HG02884 (cell line): ENCODE results near the gene CCNG1.
"Not testable (repeated sequence)": the region's sequence is repeated elsewhere in the genome, so short reads cannot be mapped to it uniquely, and the experiment has no call there.

ENCODE experiments used
- ATAC-seq: cut with Tn5 transposase; IDR thresholded peaks from one replicate; pipeline ENCODE4 v1.9.1; 2021; ENCODE audit warnings: mild to moderate bottlenecking, moderate library complexity; ENCODE audit not compliant: unreplicated experiment

The CCNG1 gene

DNA sequence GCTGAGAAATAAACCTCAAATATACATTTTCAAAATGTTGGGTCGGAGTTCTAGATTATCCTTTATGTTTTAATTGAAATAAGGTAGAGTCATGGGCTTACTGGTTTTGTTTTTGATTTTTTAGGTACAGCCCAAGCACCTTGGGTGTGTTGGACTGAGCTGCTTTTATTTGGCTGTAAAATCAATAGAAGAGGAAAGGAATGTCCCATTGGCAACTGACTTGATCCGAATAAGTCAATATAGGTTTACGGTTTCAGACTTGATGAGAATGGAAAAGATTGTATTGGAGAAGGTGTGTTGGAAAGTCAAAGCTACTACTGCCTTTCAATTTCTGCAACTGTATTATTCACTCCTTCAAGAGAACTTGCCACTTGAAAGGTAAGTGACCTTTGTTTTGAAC is 3.6 kb downstream of the CCNG1 start:
- no peak for ATAC-seq

DNA sequence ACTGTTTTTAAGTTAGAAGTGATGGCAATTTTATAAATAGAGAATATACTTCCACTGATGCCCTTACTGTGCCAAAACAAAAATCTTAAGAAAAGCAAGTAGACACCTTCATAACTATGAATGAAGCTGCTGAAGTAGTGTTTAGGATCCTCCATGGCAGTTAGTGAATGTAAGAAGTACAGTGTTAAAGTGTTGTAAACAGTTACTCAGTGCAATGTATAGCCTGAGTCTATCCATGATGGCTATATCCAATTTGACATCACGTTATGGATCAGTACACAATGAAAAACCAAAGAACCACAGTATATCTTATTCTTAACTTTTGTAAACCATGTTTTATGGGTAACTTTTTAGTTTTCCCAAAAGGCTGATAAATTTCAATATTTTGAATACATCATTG is 7.1 kb downstream of the CCNG1 start:
- ATAC-seq = no peak

DNA sequence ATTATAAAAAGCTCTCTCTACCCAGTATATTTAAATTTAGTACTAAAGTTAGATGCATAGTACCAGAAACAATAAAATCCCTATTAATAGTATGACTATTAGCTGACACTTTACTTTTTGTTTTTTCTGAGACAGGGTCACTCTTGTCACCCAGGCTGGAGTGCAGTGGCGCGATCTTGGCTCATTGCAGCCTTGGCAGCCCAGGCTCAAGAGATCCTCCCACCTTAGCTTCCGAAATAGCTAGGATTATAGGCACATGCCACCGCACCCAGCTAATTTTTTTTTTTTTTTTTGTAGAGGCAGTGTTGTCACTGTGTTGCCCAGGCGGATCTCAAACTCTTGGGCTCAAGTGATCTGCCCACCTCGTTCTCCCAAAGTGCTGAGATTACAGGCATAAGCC is 8.0 kb downstream of the CCNG1 start:
- ATAC-seq = no peak

DNA sequence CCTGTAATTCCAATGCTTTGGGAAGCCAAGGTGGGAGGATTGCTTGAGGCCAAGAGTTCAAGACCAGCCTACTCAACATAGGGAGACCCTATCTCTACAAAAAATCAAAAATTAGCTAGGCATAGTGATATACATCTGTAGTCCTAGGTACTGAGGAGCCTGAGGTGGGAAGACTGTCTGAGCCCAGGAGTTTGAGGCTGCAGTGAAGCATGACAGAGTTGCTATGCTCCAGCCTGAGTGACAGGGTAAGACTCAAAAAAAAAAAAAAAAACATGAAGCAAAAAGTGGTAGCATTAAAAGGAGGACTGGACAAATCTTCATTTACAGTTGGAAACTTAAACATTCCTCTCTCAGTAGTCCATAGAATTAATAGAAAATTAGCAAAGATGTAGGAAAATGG is 9.8 kb downstream of the CCNG1 start:
- ATAC-seq = no peak

DNA sequence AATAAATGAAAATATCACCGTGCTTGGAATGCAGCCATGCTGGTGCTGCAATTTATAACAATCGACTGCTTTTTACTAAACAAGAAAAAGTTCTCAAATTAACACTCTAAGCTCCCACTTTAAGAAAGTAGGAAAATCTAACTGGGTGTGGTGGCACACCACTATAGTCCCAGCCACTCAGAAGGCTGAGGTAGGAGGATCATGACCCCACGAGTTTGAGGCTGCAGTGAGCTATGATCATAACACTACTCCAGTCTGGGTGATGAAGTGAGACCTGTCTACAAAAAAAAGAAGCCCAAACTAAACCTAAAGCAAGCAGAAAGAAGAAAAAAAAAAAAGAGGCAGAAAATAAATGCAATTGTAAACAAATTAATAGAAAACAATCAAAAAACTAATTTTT is 10.5 kb downstream of the CCNG1 start:
- no peak for ATAC-seq

DNA sequence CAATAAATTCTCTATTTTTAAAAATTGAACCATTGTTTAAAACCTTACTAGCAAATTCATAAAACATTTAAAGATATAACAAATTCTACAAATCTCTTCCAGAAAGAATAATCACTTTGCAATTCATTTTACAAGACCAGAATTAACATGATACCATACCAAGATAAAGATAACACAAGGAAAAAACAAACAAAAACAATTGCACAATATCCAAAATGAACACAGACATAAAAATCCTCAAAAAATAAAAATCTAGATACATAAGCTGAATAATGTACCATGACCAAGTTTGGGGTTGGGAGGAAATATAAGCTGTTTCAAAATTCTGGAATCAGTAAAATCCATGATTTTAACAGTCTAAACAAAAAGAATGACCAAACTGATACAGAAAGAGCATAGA is 11.1 kb downstream of the CCNG1 start:
- no peak for ATAC-seq

DNA sequence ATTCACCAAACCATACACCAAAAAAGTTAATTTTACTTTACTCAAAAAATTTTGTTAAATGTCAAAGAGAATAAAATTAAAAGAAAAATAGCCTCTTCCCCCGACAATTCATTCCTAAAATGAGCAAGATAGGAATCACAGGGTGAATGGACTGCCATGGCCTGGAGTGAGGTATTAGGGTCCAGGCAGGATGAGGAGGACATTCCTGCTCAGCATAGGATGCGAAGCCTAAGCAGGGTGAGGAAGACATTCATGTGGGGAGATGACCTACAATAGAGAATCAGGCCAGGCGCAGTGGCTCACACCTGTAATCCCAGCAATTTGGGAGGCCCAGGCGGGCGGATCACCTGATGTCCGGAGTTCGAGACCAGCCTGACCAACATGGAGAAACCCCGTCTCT is 14.1 kb downstream of the CCNG1 start:
- ATAC-seq = no peak

DNA sequence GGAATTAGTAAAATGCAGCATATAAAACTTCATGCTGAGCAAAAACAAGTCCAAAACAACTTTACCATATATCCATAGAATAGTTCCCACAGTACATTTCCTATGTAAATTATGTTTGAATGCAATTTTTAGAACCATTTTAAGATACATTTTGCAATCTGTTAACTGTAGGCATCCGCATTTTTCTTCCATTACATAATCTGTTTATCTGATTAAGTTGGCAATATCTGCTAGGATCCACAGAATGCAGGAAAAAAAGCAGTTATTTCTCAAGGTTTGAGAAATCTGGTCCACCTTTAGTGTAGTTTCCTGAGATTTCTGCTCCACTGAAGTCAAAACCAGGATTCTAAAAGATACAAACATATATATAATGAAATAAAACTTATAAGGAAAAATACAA is 16.3 kb downstream of the CCNG1 start:
- ATAC-seq = no peak

DNA sequence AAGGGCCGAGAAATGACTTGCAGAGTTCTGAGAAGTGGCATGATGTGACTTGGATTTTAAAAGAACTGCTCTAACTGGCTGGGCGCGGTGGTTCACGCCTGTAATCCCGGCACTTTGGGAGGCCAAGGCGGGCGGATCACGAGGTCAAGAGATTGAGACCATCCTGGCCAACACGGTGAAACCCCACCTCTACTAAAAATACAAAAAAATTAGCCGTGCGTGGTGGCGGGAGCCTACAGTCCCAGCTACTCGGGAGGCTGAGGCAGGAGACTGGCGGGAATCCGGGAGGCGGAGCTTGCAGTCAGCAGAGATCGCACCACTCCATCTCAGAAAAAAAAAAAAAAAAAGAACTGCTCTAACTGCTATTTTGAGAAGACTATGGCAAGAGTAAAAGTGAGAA is 18.0 kb downstream of the CCNG1 start:
- ATAC-seq = not testable (repeated sequence)

DNA sequence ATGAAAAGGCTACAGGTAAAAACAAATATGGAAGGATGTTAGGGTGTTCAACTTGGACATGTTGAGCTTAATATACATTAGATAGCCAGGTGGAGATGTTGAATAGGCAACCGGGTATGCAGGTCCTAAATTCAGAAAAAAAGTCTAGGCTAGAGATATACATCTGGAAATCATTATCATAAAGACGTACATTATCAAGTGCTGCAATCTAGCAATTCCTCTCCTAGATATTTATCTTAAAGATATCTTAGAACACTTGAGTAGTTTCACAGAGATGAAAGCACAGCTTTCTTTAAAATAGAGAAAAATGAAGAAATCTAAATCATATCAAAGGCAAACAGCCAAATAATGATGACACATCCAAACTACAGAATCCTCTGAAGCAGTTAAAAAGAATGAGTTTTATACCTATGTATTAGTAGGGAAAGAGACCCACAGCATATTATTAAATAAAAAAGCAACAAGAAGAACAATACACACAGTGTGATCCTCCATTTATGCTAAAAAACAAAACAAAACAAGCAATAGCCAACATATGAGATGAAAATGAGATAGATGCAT is 18.7 kb downstream of the CCNG1 start:
- ATAC-seq = no peak

DNA sequence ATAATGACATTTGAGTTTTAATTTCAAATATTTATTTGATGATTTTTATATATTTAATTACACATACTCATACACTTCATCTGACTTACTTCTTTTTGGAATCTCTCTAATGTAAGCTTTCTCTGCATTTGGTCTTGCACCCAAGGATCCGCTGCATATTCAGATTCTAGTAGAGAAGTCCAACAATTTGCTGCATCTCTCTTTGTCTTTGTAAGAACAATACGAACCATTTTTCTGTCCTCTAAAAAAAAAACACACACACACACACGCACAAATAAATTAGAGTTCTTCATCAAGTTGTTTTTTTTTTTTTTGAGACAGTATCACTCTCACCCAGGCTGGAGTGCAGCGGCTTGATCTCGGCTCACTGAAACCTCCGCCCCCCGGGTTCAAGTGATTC is 19.4 kb downstream of the CCNG1 start:
- ATAC-seq = no peak

DNA sequence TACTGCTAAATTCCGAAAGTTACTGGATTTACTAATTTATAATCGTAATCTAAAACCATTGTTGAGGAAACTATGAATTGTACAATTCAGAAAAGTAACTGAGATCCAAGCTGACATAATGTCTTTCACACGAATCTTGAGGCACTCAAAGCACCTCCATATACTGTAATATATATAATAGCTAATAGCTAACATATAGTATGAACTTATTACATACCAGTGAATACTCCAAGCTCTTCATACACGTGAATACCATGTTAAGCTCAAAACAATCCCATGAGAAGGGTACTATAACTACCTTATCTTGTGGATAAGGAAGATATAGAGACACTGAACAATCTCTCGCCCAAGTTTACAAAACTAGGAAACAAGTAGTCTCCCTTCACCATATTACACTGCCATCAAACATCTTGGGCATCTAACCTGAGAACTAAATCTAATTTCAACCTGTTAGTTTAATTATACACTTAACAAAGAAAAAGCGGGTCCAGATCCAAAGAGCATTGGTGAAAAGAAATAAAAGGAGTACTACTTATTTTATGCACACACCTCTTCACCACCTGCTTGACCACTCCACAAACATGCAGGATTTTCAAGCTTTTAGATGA is 21.5 kb downstream of the CCNG1 start:
- no peak for ATAC-seq

DNA sequence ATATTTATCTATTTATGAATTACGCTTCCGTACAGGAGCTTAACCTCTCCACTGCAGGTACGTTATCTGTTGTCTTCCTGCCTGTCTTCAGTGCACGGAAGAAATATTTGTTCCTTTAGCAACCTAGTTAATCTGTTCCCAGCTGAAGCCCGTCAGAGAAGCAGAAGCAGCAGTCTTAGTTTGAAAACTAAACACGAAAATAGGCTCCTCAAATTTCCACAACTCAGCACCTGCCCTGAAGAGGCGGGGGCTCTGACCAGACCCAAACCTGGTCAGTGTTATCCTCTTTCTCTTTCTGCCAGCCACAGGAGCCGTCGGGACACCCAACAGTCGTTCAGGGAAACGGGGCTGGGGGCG is 22.0 kb downstream of the CCNG1 start:
- peak; percentile 3 for ATAC-seq

DNA sequence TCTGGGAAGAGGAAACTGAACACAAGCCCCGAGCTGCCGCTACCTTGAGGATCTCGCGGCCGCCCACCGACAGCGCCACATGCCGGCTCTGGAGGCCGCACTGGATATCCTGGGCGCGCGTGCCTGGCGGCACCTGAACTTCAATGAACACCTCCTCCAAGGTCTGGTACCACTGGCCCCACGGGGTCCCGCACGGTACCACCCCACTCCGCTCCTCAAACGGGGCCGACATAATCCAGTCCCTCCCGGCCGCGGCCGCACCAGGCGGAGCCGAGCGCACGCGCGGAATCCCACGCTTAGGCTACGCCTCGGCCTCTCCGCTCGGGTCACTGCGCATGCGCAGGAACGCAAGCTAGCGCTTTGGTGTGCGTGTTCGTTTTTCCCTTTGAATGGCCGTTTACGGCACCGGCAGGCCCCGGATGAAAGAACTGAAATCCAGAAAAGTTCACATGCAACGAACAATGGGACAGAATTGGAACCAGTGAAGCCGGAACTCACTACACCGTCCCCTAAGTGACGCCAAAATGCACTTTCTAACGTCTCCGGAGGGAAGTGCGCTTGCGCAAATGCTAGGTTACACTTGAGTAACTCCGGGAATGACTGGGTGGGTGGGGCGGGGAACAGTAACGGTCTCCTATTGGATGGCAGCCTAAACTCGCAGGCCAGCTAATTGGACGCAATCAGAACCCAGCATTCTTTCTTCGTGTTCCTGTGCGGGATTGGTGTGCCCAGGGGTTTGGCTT is 22.6 kb downstream of the CCNG1 start, which contains the start of gene NUDCD2:
TSS of gene NUDCD2 (minus strand) at position 284 of the 743 bp plus-strand sequence. CDS start at position 232, 52 bp downstream.
- peak; percentile 77 for ATAC-seq

DNA sequence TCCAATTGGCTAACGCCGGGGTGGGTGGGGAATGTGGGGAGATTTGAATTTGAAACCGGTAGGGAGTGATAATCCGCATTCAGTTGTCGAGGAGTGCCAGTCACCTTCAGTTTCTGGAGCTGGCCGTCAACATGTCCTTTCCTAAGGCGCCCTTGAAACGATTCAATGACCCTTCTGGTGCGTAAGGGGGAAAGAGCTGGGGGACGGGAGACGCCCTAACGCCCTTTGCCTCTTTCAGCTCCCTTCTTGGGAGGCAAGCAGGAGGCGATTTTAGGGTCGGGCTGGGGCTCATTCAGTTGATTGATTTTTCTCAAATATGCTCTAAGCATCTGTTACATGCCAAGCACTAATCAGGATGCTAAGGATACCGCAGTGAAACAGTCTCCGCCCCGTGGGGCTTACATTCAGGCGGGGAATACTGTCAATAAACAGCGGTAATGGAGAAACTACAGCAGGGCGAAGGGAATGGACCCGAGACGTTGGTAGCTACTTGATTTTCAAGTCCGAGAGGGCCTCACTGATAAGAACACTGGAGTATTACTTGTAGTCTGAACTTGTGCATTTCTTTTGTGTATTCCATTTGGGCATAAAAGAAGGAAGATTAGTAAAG is 23.3 kb downstream of the CCNG1 start, which contains the start of gene HMMR:
TSS of gene HMMR (plus strand) at position 71 of the 610 bp plus-strand sequence. CDS start at position 132, 61 bp downstream.
- ATAC-seq = no peak

DNA sequence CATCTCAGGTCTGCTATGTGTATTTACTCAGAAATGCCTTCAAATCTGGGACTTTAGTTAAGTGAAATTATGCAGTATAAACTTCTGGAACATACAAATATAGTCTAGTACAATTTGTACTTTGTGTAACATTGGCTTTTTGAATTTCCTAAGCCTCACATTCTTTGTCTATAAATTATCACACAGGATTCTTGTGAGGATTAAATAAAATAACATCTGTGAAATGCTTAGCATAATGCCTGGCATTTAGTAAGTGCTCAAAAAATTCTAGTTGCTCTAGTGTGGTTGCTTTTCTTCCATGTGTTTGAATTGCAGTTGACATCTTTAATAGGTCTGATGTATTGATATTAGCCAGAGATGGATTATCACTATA is 25.7 kb downstream of the CCNG1 start:
- no peak for ATAC-seq

DNA sequence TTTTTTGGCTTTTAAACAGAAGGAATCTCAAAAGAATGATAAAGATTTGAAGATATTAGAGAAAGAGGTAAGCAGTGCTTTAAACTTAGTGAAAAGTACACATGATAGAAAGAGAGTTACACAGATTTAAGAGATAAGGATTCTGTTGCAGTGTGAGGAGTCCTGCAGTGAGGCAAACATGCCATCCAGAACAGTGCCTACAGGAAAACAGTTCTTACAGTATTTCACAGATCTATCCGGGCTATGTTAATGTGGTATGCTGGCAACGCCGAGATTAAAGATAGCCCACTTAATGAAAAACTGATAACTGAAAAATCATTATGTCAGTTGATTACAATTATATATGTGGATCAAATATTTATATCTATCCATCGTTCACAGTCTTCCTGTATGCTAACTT is 30.3 kb downstream of the CCNG1 start:
- ATAC-seq = no peak

DNA sequence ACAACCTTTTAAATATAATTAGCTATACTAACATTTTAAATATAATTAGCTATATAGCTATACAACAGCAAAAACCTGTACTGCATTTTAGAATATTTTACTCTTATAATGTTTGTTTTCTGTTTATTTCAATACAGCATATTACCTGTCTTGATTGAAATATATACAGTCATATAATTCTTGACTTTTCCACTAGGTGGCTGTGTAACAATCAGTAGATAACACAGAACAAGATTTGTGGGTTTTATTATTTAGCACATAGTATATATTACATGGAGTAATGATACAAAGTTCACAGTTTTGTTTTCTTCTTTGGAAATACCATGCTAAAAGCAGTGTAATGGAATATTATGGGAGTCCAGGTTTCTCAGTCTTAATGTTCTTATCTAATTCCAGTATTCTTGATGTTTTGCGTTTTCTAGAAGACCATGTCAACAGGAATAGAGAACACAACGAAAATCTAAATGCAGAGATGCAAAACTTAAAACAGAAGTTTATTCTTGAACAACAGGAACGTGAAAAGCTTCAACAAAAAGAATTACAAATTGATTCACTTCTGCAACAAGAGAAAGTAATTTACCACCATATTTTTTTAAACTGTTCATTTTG is 36.3 kb downstream of the CCNG1 start:
- ATAC-seq = peak; percentile 85

DNA sequence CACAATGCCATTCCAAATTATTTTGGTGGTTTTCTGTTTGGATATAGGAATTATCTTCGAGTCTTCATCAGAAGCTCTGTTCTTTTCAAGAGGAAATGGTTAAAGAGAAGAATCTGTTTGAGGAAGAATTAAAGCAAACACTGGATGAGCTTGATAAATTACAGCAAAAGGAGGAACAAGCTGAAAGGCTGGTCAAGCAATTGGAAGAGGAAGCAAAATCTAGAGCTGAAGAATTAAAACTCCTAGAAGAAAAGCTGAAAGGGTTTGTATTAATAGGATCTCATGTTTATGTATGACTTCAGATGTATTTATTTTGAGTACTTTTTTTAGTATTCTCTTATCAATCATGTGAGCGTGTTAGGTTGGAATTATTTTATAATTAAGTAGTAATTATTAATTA is 38.0 kb downstream of the CCNG1 start:
- ATAC-seq = no peak

DNA sequence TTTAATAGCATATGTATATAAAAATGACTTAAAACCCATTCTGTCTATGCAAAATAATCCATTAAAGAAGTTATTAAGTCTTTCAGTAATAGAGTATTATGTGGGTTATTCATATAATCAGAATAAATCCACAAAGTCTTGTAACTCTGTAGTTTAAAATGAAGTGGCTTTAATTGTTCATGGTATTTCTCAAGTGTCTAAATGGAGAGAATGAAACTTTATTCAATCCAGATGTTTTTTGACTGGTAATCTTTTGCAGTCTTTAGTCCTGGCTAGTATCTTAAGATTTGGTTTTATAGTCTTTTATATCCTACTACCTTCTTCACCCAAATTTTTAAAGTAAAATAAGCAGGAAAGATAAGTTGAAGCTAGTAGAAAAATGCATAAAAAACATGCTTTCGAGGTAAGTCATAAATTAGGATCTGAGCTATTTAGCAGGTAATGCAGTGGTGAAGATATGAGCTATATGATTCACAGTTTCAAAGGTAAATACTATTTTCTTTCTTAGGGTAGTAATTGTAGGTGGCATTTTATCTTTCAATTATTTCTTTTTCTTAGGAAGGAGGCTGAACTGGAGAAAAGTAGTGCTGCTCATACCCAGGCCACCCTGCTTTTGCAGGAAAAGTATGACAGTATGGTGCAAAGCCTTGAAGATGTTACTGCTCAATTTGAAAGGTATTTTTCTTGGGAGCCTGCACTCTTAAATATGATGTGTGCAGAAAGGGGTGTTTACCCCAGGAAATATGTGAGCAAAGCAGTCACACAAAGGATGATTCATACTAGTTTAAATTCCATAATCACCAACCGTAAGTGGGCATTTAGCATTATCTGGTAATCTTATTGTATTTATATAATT is 41.0 kb downstream of the CCNG1 start:
- no peak for ATAC-seq

DNA sequence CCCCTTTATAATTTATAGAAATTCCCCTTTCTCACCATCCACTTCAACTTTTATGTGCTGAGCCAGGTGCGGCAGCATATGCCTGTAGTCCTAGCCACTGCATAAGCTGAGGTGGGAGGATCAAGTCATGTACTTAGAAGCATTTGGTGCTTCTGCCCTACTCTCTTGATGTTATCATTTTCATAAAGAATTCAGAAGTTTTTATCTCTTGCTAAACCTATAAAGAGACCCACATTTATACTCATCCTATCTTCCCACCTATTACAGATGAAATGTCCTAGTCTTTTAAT is 41.5 kb downstream of the CCNG1 start:
- no peak for ATAC-seq
